Pancreas (tissue), 10 donors: ENCODE data around the gene FARSB. TPM values are rescaled to one million over a fixed set of nuclear protein-coding genes. Genes with fewer than 3 reads are reported as not detected.

Source experiments
- ATAC-seq, 4 donors: fragments of 200-7000 bp; cut with Tn5 transposase; one replicate each; pipeline versions ENCODE4 v1.8.0 to v1.9.1; 2020; ENCODE audit warnings: mild to moderate bottlenecking in 4 of 4, moderate library complexity in 4 of 4
- DNase-seq, 6 donors: peaks; one replicate each; pipeline ENCODE4 v3.0.0-alpha.2; 2020
- FAIRE-seq: peaks from 2 replicates; lab custom pipeline; 2012; peaks lifted over from hg19 to GRCh38; lab: Jason Lieb, UNC
- H3K27ac ChIP-seq, 4 donors: fragments of 200-600 bp; sonication (generic); 1 replicate in 3 of 4; 2 replicates in 1 of 4; pipeline versions ENCODE4 v1.5.0 to v1.8.0; 2020
- H3K27me3 ChIP-seq, 4 donors: fragments of 200-600 bp; one replicate each; pipeline ENCODE4 v1.8.0; 2021
- H3K36me3 ChIP-seq, 3 donors: fragments of 200-600 bp; sonication (generic) in 1 of 3; one replicate each; pipeline versions ENCODE4 v1.5.0 to v1.8.0; 2020 to 2021
- H3K4me1 ChIP-seq, 3 donors: fragments of 200-600 bp; one replicate each; pipeline ENCODE4 v1.8.0; 2021
- H3K4me3 ChIP-seq, 4 donors: fragments of 200-600 bp; sonication (generic) in 2 of 4; one replicate each; pipeline versions ENCODE4 v1.5.0 to v1.8.0; 2020 to 2021
- H3K9me3 ChIP-seq, 4 donors: fragments of 200-600 bp; one replicate each; pipeline ENCODE4 v1.8.0; 2021
- WGBS, 2 donors: extraction: QIAGEN DNeasy Blood & Tissue Kit; methylation state at CpG; one replicate each; pipeline ENCODE4 v1.1.7; 2013; 5-methylcytosine and 5-hydroxymethylcytosine counted together
- intact Hi-C, 3 donors: fragments of 100-400 bp; cut with DNase I; formaldehyde crosslinking; loops; one replicate each; pipeline versions ENCODE4 v1.11.1 to v1.14.2; 2022
- polyA plus RNA-seq, 2 donors: library from polyadenylated mRNA; stranded (reverse); fragments of 200-250 nt; gene quantifications; one replicate each; pipeline ENCODE4 v1.2.3, GENCODE V29; 2013
- total RNA-seq, 6 donors: library from RNA; stranded (reverse); fragmentation: NEBNext Ultra II Directional in 4 of 6; extraction: Animal tissue kit (Norgen Biotek cat#: 25700) in 4 of 6; gene quantifications; one replicate each; pipeline versions ENCODE4 v1.2.1 to v1.2.4, GENCODE V29; 2021 to 2023
- TF ChIP-seq, protein P1 (sequence below), 4 donors: fragments of 200-600 bp; sonication (generic) in 3 of 4; IDR thresholded peaks; one replicate each; pipeline versions ENCODE4 v1.5.0 to v1.8.0; 2021; ENCODE audit warnings: antibody characterized with exemption in 4 of 4
- donor health status: healthy with polysubstance abuse.
- donor health status: DM: no; HTN: no; CAD: no; lungs with moderate emphysema.
- donor health status: DM: no; HTN: no; CAD: no.
- donor health status: control.
- donor health status: control.
- donor health status: Bipolar disorder and iron deficiency.
- donor health status: DM: yes; HTN: yes; CAD: no.
- donor health status: DM: no; HTN: no; CAD: no.
- donor health status: DM: no; HTN: no; CAD: no.
- donor health status: DM: yes; HTN: yes; CAD: no.

The FARSB gene
- total and polyA plus RNA-seq, 8 donors, result 6.1 to 13.7 (median 9.1) TPM

DNA sequence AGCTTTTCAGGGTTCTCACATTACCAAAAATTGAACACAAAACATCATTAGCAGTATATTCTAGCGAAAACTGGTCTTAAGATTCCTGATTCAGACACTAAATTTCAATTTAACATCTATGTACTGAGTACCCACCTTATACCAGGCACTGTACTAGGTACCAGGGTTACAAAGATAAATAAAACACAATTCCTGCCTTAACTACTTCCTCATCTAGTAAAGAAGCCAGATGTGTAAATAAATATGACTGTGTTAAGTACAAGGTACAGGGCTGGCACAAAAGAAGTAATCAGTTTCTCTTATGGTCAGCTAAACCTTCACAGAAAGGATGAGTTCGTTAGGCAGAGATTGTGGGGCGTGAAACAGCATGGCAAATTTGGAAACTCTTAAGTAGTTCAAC lies 6.1 kb downstream of the FARSB start:
- ATAC-seq, result peak in 2 of 4 donors; percentile 35 to 41
- no peak for FAIRE-seq
- Histone ChIP-seq H3K4me1 (peaks cover 12 to 18% (median 17%) of the 10 kb centered on the region in 3 donors), H3K9me3 (no peaks in the 10 kb centered on the region), H3K4me3 (no peak overlapping the region), H3K27ac (no peak overlapping the region), H3K27me3 (no peaks in the 10 kb centered on the region), H3K36me3 (peaks cover 0 to 5% (median 0%) of the 10 kb centered on the region in 3 donors)
- no peak for DNase-seq
- WGBS, 2 donors, result 88 to 92% methylated on average over 3 of the region's 3 CpGs
- intact Hi-C loops, result no loop called here
- TF ChIP-seq, protein P1, sequence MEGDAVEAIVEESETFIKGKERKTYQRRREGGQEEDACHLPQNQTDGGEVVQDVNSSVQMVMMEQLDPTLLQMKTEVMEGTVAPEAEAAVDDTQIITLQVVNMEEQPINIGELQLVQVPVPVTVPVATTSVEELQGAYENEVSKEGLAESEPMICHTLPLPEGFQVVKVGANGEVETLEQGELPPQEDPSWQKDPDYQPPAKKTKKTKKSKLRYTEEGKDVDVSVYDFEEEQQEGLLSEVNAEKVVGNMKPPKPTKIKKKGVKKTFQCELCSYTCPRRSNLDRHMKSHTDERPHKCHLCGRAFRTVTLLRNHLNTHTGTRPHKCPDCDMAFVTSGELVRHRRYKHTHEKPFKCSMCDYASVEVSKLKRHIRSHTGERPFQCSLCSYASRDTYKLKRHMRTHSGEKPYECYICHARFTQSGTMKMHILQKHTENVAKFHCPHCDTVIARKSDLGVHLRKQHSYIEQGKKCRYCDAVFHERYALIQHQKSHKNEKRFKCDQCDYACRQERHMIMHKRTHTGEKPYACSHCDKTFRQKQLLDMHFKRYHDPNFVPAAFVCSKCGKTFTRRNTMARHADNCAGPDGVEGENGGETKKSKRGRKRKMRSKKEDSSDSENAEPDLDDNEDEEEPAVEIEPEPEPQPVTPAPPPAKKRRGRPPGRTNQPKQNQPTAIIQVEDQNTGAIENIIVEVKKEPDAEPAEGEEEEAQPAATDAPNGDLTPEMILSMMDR (IDR thresholded peaks at IDR 0.05), result no peak

DNA sequence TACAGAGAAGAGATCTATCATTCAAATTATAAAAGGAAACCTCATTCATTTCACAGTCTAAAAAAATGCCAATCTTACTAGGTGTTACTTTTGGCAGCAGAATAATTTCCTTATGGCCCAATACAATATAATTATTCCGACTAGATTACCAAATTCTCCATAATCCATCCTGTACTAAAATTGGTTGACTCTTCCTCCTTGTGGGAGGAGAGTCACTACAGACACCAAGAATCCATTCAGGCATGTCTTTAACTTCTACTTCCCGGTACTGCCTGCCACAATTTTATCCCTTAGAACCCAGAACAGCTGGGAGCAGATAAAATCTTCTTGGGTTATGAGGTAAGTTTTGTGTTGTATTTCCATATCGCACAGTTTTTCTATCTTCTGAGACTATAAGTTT lies 9.9 kb downstream of the FARSB start:
- no peaks in the 10 kb centered on the region for H3K27me3 ChIP-seq
- no peak overlapping the region for H3K27ac ChIP-seq
- WGBS, 2 donors, result 93 to 94% methylated on average over 3 of the region's 3 CpGs
- peaks cover 0 to 5% (median 0%) of the 10 kb centered on the region in 3 donors for H3K36me3 ChIP-seq
- FAIRE-seq, result no peak
- H3K4me1 ChIP-seq, result peaks cover 0 to 8% (median 3%) of the 10 kb centered on the region in 3 donors
- TF ChIP-seq, protein P1 (IDR thresholded peaks at IDR 0.05), result no peak
- no peak for DNase-seq
- H3K9me3 ChIP-seq, result no peaks in the 10 kb centered on the region
- no peak overlapping the region for H3K4me3 ChIP-seq
- intact Hi-C loops, result no loop called here
- no peak for ATAC-seq

DNA sequence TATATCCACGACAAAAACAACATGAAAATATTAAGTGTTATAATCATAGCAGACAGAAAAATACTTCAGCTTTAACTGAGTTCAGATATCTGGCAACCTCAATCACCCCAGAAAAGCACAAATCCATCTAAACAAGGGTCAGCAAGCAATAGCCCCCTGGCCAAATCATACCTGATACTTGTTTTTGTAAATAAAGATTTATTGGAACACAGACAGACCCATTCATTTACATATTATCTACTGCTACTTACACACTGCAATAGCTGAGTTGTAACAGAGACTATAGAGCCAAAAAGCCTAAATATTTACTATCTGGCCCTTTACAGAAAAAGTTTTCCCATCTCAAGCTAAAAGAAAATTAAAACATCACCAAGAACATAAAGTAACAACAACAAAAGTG lies 12.8 kb downstream of the FARSB start:
- 91 to 95% methylated on average over 1 of the region's 1 CpG for WGBS, 2 donors
- no peak for ATAC-seq
- TF ChIP-seq, protein P1 (IDR thresholded peaks at IDR 0.05), result no peak
- no peak for FAIRE-seq
- no peak overlapping the region for H3K27ac ChIP-seq
- no peaks in the 10 kb centered on the region for H3K27me3 ChIP-seq
- no peak for DNase-seq
- no peaks in the 10 kb centered on the region for H3K9me3 ChIP-seq
- peaks cover under 1 to 5% (median 2%) of the 10 kb centered on the region in 3 donors for H3K36me3 ChIP-seq
- intact Hi-C loops, result no loop called here
- no peak overlapping the region for H3K4me3 ChIP-seq
- H3K4me1 ChIP-seq, result no peaks in the 10 kb centered on the region

DNA sequence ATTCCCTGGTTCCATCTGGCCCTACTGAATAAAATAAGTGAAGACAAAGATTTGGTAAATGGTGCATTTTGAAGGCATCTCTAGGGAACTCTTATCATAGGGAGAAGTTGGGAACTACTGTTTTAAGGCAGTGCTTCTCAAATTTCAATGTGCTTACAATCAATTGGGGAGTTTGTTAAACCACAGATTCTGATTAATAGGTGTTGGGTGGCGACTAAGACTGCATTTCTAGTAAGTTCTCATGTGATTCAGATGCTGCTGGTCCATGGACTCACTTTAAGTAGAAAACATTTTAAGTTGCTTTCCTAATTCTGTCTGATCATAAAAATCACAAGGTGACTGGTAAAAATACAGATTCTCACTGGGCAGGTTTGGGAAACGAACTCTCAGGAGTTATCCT lies 14.6 kb downstream of the FARSB start:
- no peaks in the 10 kb centered on the region for H3K9me3 ChIP-seq
- TF ChIP-seq, protein P1 (IDR thresholded peaks at IDR 0.05), result no peak
- no peak for FAIRE-seq
- intact Hi-C loops, result no loop called here
- 94% methylated on average over 2 of the region's 2 CpGs for WGBS, 2 donors
- H3K4me3 ChIP-seq, result no peak overlapping the region
- H3K27ac ChIP-seq, result no peak overlapping the region
- DNase-seq, result no peak
- H3K4me1 ChIP-seq, result no peaks in the 10 kb centered on the region
- no peaks in the 10 kb centered on the region for H3K27me3 ChIP-seq
- peaks cover 3 to 11% (median 4%) of the 10 kb centered on the region in 3 donors for H3K36me3 ChIP-seq
- ATAC-seq, result no peak

DNA sequence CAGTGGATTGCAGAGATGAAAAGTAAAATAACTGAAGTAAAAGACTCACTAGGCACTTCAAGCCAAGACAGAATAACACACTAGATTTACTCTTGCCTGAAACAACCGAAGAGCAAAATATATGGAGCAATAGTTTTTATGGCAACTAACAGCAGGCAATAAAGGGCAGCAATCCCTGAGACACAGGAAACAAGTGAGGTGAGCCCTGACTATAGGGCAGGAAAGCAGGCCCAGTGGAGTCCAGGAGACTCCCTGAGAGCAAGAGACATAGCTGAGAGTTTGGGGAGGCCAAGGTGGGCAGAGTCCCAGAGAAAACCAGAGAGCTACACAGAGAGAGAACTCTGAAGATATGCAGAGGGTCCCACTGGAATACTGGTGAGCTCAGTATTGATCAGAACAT lies 18.8 kb downstream of the FARSB start:
- DNase-seq (no peak), ATAC-seq (no peak), FAIRE-seq (no peak)
- peaks cover 3 to 25% (median 9%) of the 10 kb centered on the region in 3 donors for H3K36me3 ChIP-seq
- H3K4me3 ChIP-seq, result no peak overlapping the region
- no peaks in the 10 kb centered on the region for H3K27me3 ChIP-seq
- intact Hi-C loops, result no loop called here
- no peak overlapping the region for H3K27ac ChIP-seq
- no peaks in the 10 kb centered on the region for H3K9me3 ChIP-seq
- no peaks in the 10 kb centered on the region for H3K4me1 ChIP-seq
- WGBS, 2 donors, result 97% methylated on average over 1 of the region's 1 CpG
- TF ChIP-seq, protein P1 (IDR thresholded peaks at IDR 0.05), result no peak
